HL-60 (cell line): ENCODE results near the gene MORC3.

ENCODE experiments used
- CTCF ChIP-seq: IDR thresholded peaks from one replicate; pipeline ENCODE4 v1.5.1; 2011; ENCODE audit warnings: low read length, control low read depth, inconsistent platforms; ENCODE audit not compliant: insufficient read depth
- REST ChIP-seq: IDR thresholded peaks from 2 replicates; pipeline ENCODE4 v1.6.1; 2012; ENCODE audit warnings: low read depth; ENCODE audit not compliant: insufficient replicate concordance

DNA sequence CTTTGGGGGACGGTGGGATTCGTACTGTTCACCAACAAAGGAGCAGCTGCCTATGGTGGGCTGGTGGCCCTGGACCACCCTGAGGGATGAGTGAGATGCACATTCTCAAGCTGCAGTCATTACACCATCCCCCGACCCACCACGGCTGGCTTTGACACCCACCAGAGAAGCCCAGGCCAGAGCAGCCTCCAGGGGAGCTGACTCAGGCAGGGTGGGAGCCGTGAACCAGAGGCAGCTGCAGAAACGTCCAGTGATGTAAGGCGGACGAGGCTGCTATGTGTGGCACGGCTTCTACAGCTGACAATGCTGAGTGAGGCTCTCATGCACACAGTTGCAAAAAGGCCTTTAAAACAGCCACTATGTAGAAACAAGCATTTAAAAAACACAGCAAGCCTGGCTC, 105.3 kb downstream of the MORC3 start:
- TF ChIP-seq CTCF (no peak), REST (no peak)
